ENCODE data around the gene SIVA1.

SIVA1 gene

GRCh38 chr14:104771918-104772706 lies 19.2 kb downstream of the SIVA1 start:
- DNase-seq, result no peak

DNA sequence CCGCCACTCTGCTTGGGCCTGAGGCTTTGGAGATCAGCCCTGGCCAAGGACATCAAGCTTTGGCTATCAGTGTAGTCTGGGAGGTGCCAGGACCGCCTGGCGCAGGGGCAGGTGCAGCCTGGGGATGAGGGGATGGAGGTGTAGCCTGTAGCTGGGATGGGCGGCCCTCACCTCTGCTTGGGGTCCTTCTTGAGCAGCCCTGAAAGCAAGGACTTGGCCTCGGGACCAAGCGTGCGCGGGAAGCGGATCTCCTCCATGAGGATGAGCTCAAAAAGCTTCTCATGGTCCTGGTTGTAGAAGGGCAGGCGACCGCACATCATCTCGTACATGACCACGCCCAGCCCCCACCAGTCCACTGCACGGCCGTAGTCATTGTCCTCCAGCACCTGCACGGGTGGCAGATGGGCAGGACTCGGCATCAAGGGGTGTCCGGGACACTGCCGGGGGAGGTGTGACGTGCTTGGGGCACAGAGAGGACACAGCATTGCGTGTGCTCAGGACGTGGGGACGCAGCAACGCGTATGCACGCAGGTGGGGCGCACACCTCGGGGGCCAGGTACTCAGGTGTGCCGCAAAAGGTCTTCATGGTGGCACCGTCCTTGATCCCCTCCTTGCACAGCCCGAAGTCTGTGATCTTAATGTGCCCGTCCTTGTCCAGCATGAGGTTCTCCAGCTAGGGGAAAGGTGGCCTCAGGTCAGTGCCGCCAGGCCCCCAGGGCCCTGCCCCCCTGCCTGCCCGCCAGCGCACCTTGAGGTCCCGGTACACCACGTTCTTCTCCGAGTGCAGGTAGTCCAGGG lies 20.0 kb downstream of the SIVA1 start:
- no peak for DNase-seq

GRCh38 chr14:104773505-104774452 lies 20.8 kb downstream of the SIVA1 start:
- no peak for DNase-seq

- no peak for DNase-seq
Observed at GRCh38 chr14:104774453-104775072, 21.6 kb downstream of the SIVA1 start.

GRCh38 chr14:104775073-104775489 lies 22.1 kb downstream of the SIVA1 start:
- no peak for DNase-seq

DNA sequence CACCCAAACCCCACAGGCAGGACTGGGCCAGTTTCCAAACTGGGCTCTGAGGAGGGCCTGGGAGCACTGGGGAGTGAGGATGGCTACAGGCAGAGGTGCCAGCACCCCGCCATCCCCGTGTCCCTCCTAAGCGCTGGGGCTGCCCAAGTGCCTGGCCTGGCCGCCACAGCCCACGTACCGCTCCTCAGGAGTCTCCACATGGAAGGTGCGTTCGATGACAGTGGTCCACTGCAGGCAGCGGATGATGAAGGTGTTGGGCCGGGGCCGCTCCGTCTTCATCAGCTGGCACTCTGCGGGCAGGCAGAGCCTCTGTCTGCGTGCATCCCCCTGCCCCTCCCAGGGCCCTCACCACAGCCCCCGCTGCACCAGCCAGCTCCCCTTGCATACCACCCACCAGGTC lies 23.5 kb downstream of the SIVA1 start:
- no peak for DNase-seq

GRCh38 chr14:104776961-104777807 lies 24.2 kb downstream of the SIVA1 start:
- DNase-seq, result no peak

GRCh38 chr14:104777808-104778249 lies 24.9 kb downstream of the SIVA1 start:
- DNase-seq, result no peak

- DNase-seq, result no peak
Observed at GRCh38 chr14:104778694-104779331, 25.9 kb downstream of the SIVA1 start.

DNA sequence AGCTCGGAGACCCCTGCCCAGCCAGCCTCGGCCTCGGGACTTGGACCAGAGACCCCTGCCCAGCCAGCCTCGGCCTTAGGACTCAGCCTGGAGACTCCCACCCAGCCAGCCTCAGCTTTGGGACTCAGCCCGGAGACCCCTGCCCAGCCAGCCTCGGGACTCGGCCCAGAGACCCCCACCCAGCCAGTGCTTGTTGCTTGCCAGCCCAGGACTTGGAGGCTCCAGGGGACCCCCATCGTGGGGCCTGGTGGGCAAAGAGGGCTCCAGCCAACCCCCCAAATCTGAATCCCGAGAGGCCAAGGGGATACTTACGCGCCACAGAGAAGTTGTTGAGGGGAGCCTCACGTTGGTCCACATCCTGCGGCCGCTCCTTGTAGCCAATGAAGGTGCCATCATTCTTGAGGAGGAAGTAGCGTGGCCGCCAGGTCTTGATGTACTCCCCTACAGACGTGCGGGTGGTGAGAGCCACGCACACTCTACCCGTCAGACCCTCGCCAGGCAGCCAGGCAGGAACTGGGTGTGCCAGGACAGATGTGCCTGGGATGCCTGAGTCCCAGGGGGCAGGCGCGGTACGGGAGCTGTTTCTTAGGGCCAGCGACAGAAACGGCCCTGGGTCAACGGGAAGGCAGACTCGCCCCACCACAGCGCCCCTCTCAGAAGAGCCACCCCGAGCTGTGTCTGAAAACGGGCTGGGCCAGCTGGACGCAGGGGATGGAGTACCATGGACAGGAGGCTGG lies 27.0 kb downstream of the SIVA1 start:
- DNase-seq, result no peak

DNA sequence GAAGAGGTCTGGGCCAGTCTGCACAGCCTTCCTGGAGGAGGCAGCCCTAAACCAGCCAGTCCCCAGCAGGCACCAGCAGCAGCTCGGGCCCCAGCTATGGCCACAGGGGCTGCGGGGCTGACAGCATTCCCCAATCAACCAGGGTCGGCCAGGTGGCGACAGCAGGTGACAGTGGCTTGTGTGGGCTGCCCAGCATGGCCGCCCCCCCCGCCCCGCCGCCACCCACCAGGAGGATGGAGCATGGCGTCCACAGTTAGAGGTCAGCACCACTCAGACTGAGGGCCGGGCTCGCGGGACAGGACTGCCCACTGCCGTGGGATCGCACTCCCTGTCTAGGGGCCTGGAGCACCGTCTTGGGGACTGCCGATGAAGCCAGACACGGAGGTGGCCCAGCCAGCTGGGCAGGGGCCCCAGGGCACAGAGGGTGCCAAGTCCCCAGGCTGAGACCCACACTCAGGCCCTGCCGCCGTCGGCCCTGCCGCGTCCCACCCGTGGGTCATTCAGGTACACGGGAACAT lies 27.6 kb downstream of the SIVA1 start:
- no peak for DNase-seq

- no peak for DNase-seq
Observed at GRCh38 chr14:104781271-104782077, 28.5 kb downstream of the SIVA1 start.

DNA sequence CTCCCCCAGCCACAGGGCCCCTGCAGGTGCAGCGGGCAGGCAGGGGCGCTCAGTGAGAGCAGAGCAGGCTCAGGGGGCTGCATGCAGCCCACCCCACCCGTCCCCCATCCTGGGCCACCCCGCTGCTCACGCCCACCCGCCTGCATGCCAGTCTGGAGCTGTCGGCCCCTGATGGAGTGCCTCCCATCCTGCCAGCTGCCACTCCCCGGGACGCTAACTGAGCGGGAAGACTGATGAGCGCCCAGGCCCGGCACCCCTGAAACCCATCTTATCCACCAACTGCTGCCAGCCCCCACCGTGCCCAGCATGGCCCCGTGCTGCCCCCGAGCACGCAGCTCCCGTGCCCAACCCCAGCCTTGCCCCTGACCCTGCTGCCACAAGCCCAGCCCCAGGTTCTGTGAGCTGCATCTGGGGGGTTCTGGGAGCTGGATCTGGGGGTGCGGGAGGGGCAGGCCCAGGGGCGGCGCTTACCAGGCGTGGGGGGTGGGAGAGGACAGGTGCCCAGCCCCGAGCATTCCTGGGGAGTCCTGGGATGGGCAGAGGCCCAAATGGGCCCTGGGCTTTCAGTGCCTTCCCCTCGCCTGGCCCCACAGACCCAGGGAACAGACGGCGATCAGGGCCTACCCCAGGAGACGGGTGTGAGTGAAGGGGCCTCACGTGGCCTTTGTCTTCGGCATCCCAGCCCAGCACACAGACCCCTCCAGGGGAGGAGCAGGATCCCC lies 29.3 kb downstream of the SIVA1 start:
- DNase-seq, result no peak

DNA sequence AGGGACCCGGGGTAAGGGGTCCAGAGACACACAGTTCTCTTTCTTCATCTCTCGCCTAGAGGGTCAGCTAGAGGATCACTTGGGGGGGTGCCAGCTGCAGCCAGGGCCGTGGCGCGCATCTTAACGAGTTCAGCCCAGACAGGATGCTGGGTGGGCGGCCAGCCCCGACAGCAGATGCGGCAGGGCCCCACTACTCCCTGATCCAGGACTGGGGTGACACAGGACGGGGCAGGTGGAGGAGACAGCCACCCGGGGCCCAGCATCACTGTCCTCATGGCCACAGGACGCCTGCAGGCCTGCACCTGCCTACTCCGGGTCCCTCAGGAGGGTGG lies 29.8 kb downstream of the SIVA1 start:
- DNase-seq, result no peak

DNA sequence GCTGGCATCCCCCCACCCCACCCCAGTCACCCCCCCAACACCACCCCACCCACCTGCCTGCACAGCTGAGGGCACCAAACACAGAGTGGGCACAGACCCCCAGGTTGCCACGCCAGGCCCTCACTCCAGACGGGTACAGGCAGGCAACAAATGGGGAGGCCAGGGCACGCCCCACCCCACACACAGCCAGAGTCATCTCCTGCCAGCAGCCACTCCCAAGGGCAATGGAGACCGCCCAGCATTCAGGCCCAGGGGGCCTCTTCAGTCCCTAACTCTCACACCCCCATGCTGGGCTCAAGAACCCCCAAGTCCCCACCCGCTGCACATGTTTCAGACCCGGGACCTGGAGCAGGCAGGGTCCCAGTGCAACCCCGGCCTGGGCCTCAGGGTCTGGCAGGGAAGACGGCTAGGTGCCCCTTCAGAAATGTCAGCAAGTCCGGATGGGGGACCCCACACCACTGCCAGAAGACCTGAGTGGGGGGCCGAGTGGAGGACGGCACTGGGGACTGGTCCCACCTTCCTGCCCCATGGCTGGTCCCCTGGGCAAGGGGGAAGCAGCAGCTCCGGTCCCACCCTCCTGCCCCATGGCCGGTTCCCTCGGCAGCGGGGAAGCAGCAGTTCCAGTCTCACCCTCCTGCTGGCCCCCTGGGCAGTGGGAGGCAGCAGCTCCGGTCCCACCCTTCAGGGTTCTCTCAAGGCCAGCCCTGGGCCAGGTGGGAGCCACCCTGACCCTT lies 30.7 kb downstream of the SIVA1 start:
- no peak for DNase-seq

- DNase-seq, result no peak
Observed at GRCh38 chr14:104784218-104784568, 31.2 kb downstream of the SIVA1 start.
